ENCODE measurements around the gene TMC7. TPM values are rescaled to one million over a fixed set of nuclear protein-coding genes. Genes with fewer than 3 reads are reported as not detected.

The TMC7 gene
- total and polyA plus RNA-seq, 2 of the 13 experiments (the other 11 are each of a cell fraction or from before 2014, with no cell fraction given), result 1.2 to 5.1 TPM

DNA sequence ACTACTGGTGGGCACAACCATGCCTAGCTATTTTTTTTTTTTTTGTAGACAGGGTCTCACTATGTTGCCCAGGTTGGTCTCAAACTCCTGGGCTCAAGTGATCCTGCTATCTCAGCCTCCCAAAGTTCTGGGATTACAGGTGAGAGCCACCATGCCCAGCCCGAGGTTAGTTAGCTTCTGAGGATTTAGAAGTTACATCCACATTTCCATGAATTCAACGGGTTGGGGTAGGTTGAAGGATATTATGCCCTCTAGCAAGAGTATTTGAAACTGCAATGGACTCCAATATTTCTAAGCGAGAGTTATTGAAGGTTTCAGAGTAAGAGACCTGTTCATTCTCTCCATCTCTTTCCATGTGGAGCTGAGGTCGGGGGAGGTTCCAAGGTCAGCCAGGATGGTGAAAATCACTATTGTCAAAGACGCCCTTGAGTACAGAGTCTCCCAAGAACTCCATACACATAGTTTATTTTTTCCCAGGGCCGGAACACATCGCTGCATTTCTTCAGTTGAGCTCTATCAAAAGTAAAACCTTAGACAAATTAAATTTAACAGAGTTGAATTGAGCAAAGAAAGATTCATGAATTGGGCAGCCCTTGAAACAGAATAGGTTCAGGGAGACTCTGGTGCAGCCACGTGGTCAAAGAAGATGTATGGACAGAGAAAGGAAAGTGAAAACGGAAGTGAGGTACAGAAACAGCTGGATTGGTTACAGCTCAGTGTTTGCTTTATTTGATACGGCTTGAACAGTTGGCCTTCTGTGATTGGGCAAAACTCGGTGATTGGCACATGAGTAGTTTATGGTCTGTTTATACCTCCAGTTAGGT lies 111.0 kb downstream of the TMC7 start (continued):
- no peak for TF ChIP-seq UBTF (CRISPR knock-in tag; IDR thresholded peaks at IDR 0.05)
- TF ChIP-seq POLR2AphosphoS5 (IDR thresholded peaks at IDR 0.05; ENCODE audit: low read depth, low read length), result no peak
- TF ChIP-seq CC2D1A (CRISPR knock-in tag; IDR thresholded peaks at IDR 0.05), result no peak
- no peak for TF ChIP-seq RFXAP (CRISPR knock-in tag; IDR thresholded peaks at IDR 0.05; ENCODE audit: borderline replicate concordance)
- TF ChIP-seq, protein P1, sequence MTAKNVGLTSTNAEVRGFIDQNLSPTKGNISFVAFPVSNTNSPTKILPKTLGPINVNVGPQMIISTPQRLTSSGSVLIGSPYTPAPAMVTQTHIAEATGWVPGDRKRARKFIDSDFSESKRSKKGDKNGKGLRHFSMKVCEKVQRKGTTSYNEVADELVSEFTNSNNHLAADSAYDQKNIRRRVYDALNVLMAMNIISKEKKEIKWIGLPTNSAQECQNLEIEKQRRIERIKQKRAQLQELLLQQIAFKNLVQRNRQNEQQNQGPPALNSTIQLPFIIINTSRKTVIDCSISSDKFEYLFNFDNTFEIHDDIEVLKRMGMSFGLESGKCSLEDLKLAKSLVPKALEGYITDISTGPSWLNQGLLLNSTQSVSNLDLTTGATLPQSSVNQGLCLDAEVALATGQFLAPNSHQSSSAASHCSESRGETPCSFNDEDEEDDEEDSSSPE (CRISPR knock-in tag; IDR thresholded peaks at IDR 0.05), result peak; percentile 24; the same call in 1 of the 2 replicates
- no peak for TF ChIP-seq ZNF737 (CRISPR knock-in tag; IDR thresholded peaks at IDR 0.05; ENCODE audit: borderline replicate concordance)
- no peak for TF ChIP-seq MED1 (CRISPR knock-in tag; IDR thresholded peaks at IDR 0.05)
- TF ChIP-seq, protein P2, sequence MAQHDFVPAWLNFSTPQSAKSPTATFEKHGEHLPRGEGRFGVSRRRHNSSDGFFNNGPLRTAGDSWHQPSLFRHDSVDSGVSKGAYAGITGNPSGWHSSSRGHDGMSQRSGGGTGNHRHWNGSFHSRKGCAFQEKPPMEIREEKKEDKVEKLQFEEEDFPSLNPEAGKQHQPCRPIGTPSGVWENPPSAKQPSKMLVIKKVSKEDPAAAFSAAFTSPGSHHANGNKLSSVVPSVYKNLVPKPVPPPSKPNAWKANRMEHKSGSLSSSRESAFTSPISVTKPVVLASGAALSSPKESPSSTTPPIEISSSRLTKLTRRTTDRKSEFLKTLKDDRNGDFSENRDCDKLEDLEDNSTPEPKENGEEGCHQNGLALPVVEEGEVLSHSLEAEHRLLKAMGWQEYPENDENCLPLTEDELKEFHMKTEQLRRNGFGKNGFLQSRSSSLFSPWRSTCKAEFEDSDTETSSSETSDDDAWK (CRISPR knock-in tag; IDR thresholded peaks at IDR 0.05), result no peak
- no peak for TF ChIP-seq ATF6 (CRISPR knock-in tag; conservative IDR thresholded peaks at IDR 0.05)
- TF ChIP-seq NFIC (IDR thresholded peaks at IDR 0.05; ENCODE audit: low read length), result no peak
- no peak for TF ChIP-seq MEIS2 (CRISPR knock-in tag; IDR thresholded peaks at IDR 0.05)
- no peak for TF ChIP-seq SMAD9 (CRISPR knock-in tag; IDR thresholded peaks at IDR 0.05)
- TF ChIP-seq POLR2A (IDR thresholded peaks at IDR 0.05; ENCODE audit: insufficient read depth in 1 of 2, low read depth in 2 of 2, low read length in 2 of 2), result no peak
- no peak for TF ChIP-seq RARA (CRISPR knock-in tag; IDR thresholded peaks at IDR 0.05)
- no peak; the same call in 1 of the 2 replicates for TF ChIP-seq ATF7-NPFF (CRISPR knock-in tag; IDR thresholded peaks at IDR 0.05; ENCODE audit: low read depth)
- no peak for TF ChIP-seq SALL2 (CRISPR knock-in tag; IDR thresholded peaks at IDR 0.05)
- TF ChIP-seq NR0B2 (CRISPR knock-in tag; IDR thresholded peaks at IDR 0.05), result no peak
- TF ChIP-seq NFE2L1 (CRISPR knock-in tag; IDR thresholded peaks at IDR 0.05; ENCODE audit: borderline replicate concordance), result no peak
- TF ChIP-seq, protein P3, sequence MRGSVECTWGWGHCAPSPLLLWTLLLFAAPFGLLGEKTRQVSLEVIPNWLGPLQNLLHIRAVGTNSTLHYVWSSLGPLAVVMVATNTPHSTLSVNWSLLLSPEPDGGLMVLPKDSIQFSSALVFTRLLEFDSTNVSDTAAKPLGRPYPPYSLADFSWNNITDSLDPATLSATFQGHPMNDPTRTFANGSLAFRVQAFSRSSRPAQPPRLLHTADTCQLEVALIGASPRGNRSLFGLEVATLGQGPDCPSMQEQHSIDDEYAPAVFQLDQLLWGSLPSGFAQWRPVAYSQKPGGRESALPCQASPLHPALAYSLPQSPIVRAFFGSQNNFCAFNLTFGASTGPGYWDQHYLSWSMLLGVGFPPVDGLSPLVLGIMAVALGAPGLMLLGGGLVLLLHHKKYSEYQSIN (CRISPR knock-in tag; IDR thresholded peaks at IDR 0.05; ENCODE audit: borderline replicate concordance), result no peak
- TF ChIP-seq, protein P4, sequence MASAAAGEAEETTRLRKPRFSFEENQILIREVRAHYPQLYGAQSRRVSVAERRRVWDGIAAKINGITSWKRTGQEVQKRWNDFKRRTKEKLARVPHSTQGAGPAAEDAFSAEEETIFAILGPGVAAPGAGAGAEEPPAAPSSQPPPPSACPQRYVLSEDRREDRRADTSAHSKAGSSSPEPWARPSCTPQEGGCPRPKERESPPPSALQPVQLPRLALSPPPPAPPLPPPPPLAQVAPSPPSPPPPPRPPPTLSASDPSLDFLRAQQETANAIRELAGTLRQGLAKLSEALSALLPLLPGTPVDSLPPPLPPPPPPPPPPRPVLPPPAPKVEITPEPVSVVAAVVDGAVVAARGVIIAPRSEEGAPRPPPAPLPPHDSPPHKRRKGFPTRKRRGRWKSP (CRISPR knock-in tag; IDR thresholded peaks at IDR 0.05), result no peak
